Caco-2 (cell line): ENCODE data around the gene ANKMY1. TPM values are rescaled to one million over a fixed set of nuclear protein-coding genes. Genes with fewer than 3 reads are reported as not detected.

Experiments
- BruUV-seq: library from RNA; stranded (reverse); fragments of 400-500 nt; replicated peaks from 2 replicates; lab custom pipeline; 2021; lab: Mats Ljungman, UMichigan
- CTCF ChIA-PET: fragments of 300-600 bp; sonication (Branson Sonifier 250); formaldehyde crosslinking; loops from one replicate; lab custom pipeline; 2022; ENCODE audit warnings: antibody characterized with exemption; lab: Charles Lee
- POLR2A ChIA-PET: fragments of 300-600 bp; sonication (Branson Sonifier 250); formaldehyde crosslinking; loops from one replicate; lab custom pipeline; 2022; ENCODE audit warnings: antibody characterized with exemption; lab: Charles Lee
- DNase-seq, 2 experiments: peaks; one replicate each; pipeline versions ENCODE4 v3.0.0 to v3.0.0-alpha.2; 2020 to 2022
- H3K27me3 ChIP-seq: replicated peaks from 2 replicates; pipeline ENCODE4 v1.6.0; 2011; ENCODE audit warnings: low read length; ENCODE audit not compliant: control insufficient read depth, insufficient read depth
- H3K36me3 ChIP-seq: 2 replicates; pipeline ENCODE4 v1.5.1; 2011; ENCODE audit warnings: low read length; ENCODE audit not compliant: control insufficient read depth, insufficient read depth
- H3K4me1 ChIP-seq: fragments of 250-450 bp; sonication (Bioruptor Pico); 2 replicates; pipeline ENCODE4 v1.5.1; 2020; ENCODE audit warnings: mild to moderate bottlenecking
- H3K4me3 ChIP-seq: 2 replicates; pipeline ENCODE4 v1.5.1; 2011; ENCODE audit warnings: low read depth, mild to moderate bottlenecking, control low read depth, low read length
- H3K9me3 ChIP-seq: fragments of 250-450 bp; sonication (Bioruptor Pico); 2 replicates; pipeline ENCODE4 v1.5.1; 2020; ENCODE audit warnings: mild to moderate bottlenecking, moderate library complexity
- H3K27ac Mint-ChIP-seq: one replicate; pipeline ENCODE4 v1.8.0; 2022; ENCODE audit warnings: mixed read lengths; ENCODE audit not compliant: unreplicated experiment
- H3K27me3 Mint-ChIP-seq: one replicate; pipeline ENCODE4 v1.8.0; 2022; ENCODE audit warnings: mixed read lengths; ENCODE audit not compliant: insufficient read depth, unreplicated experiment
- H3K36me3 Mint-ChIP-seq: one replicate; pipeline ENCODE4 v1.8.0; 2022; ENCODE audit warnings: mild to moderate bottlenecking, mixed read lengths; ENCODE audit not compliant: insufficient read depth, unreplicated experiment
- H3K4me1 Mint-ChIP-seq: one replicate; pipeline ENCODE4 v1.8.0; 2022; ENCODE audit warnings: low read depth, mixed read lengths; ENCODE audit not compliant: unreplicated experiment
- H3K4me3 Mint-ChIP-seq: one replicate; pipeline ENCODE4 v1.8.0; 2022; ENCODE audit warnings: mild to moderate bottlenecking, moderate library complexity, mixed read lengths; ENCODE audit not compliant: unreplicated experiment
- H3K9me3 Mint-ChIP-seq: one replicate; pipeline ENCODE4 v1.8.0; 2022; ENCODE audit warnings: mixed read lengths; ENCODE audit not compliant: unreplicated experiment
- CTCF ChIP-seq, 2 experiments: fragments of 200-600 bp in 1 of 2; IDR thresholded peaks; 1 replicate in 1 of 2; 2 replicates in 1 of 2; pipeline versions ENCODE4 v1.5.1 to v1.8.0; 2011 to 2022; ENCODE audit warnings: antibody characterized with exemption in 1 of 2, control low read depth in 1 of 2, inconsistent platforms in 1 of 2, low read depth in 1 of 2, low read length in 1 of 2, mild to moderate bottlenecking in 1 of 2, moderate library complexity in 1 of 2; ENCODE audit not compliant: insufficient read depth in 1 of 2, severe bottlenecking in 1 of 2, unreplicated experiment in 1 of 2
- intact Hi-C: fragments of 100-400 bp; cut with micrococcal nuclease; formaldehyde crosslinking; loops from one replicate; pipeline ENCODE4 v1.10.0; 2022; ENCODE audit not compliant: unreplicated experiment
- total RNA-seq: library from RNA; stranded (reverse); gene quantifications from 2 replicates; pipeline ENCODE4 v1.2.3, GENCODE V29; 2022

The ANKMY1 gene
- total RNA-seq, 1 experiment from 2014 or later, result 12.2 TPM

DNA sequence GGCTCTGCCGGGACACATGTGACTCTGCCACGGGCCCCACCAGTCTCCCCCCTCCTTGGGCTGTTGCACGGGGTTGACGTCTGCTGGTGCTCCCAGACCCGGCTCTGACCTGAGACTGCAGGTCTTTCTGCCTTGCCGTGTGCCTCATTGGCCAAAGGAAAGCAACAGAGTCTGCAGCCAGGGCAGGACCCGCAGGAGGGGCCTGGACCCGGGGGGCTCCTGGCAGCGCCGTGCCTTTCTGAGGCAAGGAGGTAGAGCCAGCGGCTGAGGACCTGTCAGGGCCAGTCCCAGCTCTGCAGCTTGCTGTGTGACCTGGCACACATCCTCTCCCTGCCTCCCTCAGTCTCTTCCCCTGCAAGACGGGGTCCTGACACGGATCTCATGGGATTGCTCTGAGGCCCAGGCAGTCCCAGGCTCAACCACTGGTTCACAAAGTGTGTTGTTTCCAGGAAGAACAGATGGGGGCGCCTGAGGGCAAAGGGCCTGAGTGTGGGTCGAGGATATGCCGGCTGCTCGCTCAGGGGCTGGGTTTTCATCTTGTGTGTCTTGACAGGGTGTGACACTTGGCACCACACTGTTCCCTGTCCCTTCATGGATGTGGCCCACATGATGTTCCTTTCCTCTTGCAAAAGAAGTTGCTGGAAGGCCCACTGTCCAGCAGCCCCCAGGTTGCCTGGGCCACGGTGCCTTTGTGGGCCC is 37.7 kb upstream of the ANKMY1 start:
- BruUV-seq, result no TSS peak
- intact Hi-C loops, result no loop called here
- no peaks in the 10 kb centered on the region for H3K9me3 ChIP-seq
- no peaks in the 10 kb centered on the region for H3K36me3 Mint-ChIP-seq
- POLR2A ChIA-PET, result no interaction called here
- no peaks in the 10 kb centered on the region for H3K9me3 Mint-ChIP-seq
- H3K4me3 ChIP-seq, result no peak overlapping the region
- H3K4me3 Mint-ChIP-seq, result no peak overlapping the region
- no peaks in the 10 kb centered on the region; the same call in 1 of the 2 replicates for H3K36me3 ChIP-seq
- H3K27me3 ChIP-seq, result no peaks in the 10 kb centered on the region
- H3K4me1 Mint-ChIP-seq, result no peaks in the 10 kb centered on the region
- no peak overlapping the region for H3K27ac Mint-ChIP-seq
- TF ChIP-seq CTCF (IDR thresholded peaks at IDR 0.05; ENCODE audit: insufficient read depth in 1 of 2, low read depth in 1 of 2, low read length in 1 of 2, severe bottlenecking in 1 of 2, unreplicated experiment in 1 of 2), result no peak
- no peaks in the 10 kb centered on the region for H3K4me1 ChIP-seq
- CTCF ChIA-PET, result no interaction called here
- no peaks in the 10 kb centered on the region for H3K27me3 Mint-ChIP-seq
- DNase-seq, result peak; percentile 32 to 33

GRCh38 chr2:240594511-240595380 is 37.0 kb upstream of the ANKMY1 start:
- BruUV-seq, result no TSS peak
- Mint-ChIP-seq H3K36me3 (no peaks in the 10 kb centered on the region), H3K4me1 (no peaks in the 10 kb centered on the region), H3K27ac (no peak overlapping the region), H3K27me3 (no peaks in the 10 kb centered on the region), H3K9me3 (no peaks in the 10 kb centered on the region), H3K4me3 (no peak overlapping the region)
- ChIA-PET POLR2A (no interaction called here), CTCF (no interaction called here)
- intact Hi-C loops, result no loop called here
- peak in 1 of 2 experiments; percentile 23 for DNase-seq
- H3K4me3 ChIP-seq, result no peak overlapping the region
- H3K9me3 ChIP-seq, result no peaks in the 10 kb centered on the region
- no peaks in the 10 kb centered on the region for H3K36me3 ChIP-seq
- TF ChIP-seq CTCF (IDR thresholded peaks at IDR 0.05; ENCODE audit: insufficient read depth in 1 of 2, low read depth in 1 of 2, low read length in 1 of 2, severe bottlenecking in 1 of 2, unreplicated experiment in 1 of 2), result no peak
- H3K4me1 ChIP-seq, result no peaks in the 10 kb centered on the region
- no peaks in the 10 kb centered on the region for H3K27me3 ChIP-seq

DNA sequence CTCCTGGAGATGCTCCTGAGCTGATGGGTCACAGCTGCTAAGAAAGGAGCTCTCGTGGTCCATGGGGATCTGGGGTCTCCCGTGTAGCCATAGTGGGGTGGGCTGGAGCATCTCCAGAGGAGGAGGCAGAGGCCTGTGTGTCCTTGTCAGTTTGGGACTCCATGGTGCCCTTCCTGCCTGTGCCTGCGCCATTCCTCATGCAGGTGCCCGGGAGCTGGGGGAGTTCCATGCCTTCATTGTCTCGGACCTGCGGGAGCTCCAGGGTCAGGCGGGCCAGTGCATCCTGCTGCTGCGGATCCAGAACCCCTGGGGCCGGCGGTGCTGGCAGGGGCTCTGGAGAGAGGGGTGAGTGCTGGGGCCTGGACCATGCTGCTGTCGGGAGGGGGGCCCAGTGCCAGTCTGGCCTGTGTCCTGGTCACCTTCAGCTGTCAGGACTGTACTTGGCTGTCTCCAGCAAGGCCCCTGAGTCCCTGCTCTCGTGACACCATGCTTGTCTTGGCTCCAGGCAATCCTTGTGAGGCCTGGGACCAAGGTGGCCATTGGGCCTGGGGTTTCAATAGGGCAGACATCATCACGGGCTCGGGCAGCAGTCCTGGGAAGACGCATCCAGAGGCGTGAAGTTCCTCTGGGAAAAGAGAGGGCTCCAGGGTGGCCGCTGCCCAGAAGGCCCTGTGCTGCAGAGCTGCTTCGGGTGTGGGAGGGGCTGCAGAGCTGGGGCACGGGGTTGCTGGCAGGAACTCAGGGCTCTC is 36.1 kb upstream of the ANKMY1 start:
- Mint-ChIP-seq H3K9me3 (no peaks in the 10 kb centered on the region), H3K4me1 (peaks cover under 1% of the 10 kb centered on the region), H3K4me3 (no peak overlapping the region), H3K27ac (no peak overlapping the region), H3K27me3 (no peaks in the 10 kb centered on the region), H3K36me3 (no peaks in the 10 kb centered on the region)
- Histone ChIP-seq H3K4me3 (no peak overlapping the region), H3K9me3 (no peaks in the 10 kb centered on the region), H3K36me3 (no peaks in the 10 kb centered on the region), H3K27me3 (no peaks in the 10 kb centered on the region), H3K4me1 (no peaks in the 10 kb centered on the region)
- intact Hi-C loops, result no loop called here
- DNase-seq, result peak in 1 of 2 experiments; percentile 27
- BruUV-seq, result no TSS peak
- POLR2A ChIA-PET, result no interaction called here
- CTCF ChIA-PET, result no interaction called here
- no peak for TF ChIP-seq CTCF (IDR thresholded peaks at IDR 0.05; ENCODE audit: insufficient read depth in 1 of 2, low read depth in 1 of 2, low read length in 1 of 2, severe bottlenecking in 1 of 2, unreplicated experiment in 1 of 2)
